Erythroblast (primary cell): ENCODE results near the gene TNFSF13.

Experiments
- GATA1 ChIP-seq: IDR thresholded peaks from 2 replicates; pipeline ENCODE4 v1.6.1; 2011; ENCODE audit warnings: low read depth, mild to moderate bottlenecking, control low read depth, low read length, moderate library complexity
- POLR2A ChIP-seq: IDR thresholded peaks from 2 replicates; pipeline ENCODE4 v1.6.1; 2011; ENCODE audit warnings: mild to moderate bottlenecking, low read length

GRCh38 chr17:7563115-7563869, 4.7 kb downstream of the TNFSF13 start:
- TF ChIP-seq GATA1 (no peak), POLR2A (no peak)
